Keratinocyte (primary cell): ENCODE results near the gene DISC1. TPM values are rescaled to one million over a fixed set of nuclear protein-coding genes. Genes with fewer than 3 reads are reported as not detected.

Experiments used
- DNase-seq: peaks from one replicate; pipeline ENCODE4 v3.0.0-alpha.2; 2011; ENCODE audit warnings: low read depth, missing footprints, low spot score
- FAIRE-seq: peaks from 2 replicates; lab custom pipeline; 2011; peaks lifted over from hg19 to GRCh38; lab: Jason Lieb, UNC
- H2AFZ ChIP-seq: 2 replicates; pipeline ENCODE4 v1.6.0; 2012; ENCODE audit warnings: low read length, control low read depth, inconsistent platforms; ENCODE audit not compliant: control insufficient read depth
- H3K27ac ChIP-seq: 2 replicates; pipeline ENCODE4 v1.5.1; 2011; ENCODE audit warnings: low read length; ENCODE audit not compliant: control insufficient read depth, insufficient read depth
- H3K27me3 ChIP-seq: 3 replicates; pipeline ENCODE4 v1.6.0; 2011; ENCODE audit warnings: low read length; ENCODE audit not compliant: control insufficient read depth, insufficient read depth; ENCODE audit errors: extremely low read depth
- H3K36me3 ChIP-seq, 2 experiments: 2 replicates in 1 of 2; 3 replicates in 1 of 2; pipeline ENCODE4 v1.5.1; 2011; ENCODE audit warnings: low read length in 2 of 2, mild to moderate bottlenecking in 1 of 2; ENCODE audit not compliant: control insufficient read depth in 2 of 2, insufficient read depth in 2 of 2; ENCODE audit errors: extremely low read depth in 1 of 2
- H3K4me1 ChIP-seq: 3 replicates; pipeline ENCODE4 v1.5.1; 2011; ENCODE audit warnings: low read length; ENCODE audit not compliant: control insufficient read depth, insufficient read depth; ENCODE audit errors: extremely low read depth
- H3K4me2 ChIP-seq: 3 replicates; pipeline ENCODE4 v1.6.0; 2011; ENCODE audit warnings: low read depth, low read length; ENCODE audit not compliant: control insufficient read depth, insufficient read depth; ENCODE audit errors: extremely low read depth
- H3K4me3 ChIP-seq, 3 experiments: fragments of 200-600 bp in 1 of 3; sonication (generic) in 1 of 3; 2 replicates in 2 of 3; 3 replicates in 1 of 3; pipeline ENCODE4 v1.5.1; 2011 to 2016; ENCODE audit warnings: low read length in 3 of 3, mild to moderate bottlenecking in 3 of 3, control low read depth in 2 of 3, inconsistent platforms in 1 of 3, low read depth in 1 of 3, mixed read lengths in 1 of 3, mixed run types in 1 of 3, moderate library complexity in 1 of 3; ENCODE audit not compliant: control insufficient read depth in 2 of 3, insufficient read depth in 2 of 3; ENCODE audit errors: extremely low read depth in 1 of 3
- H3K79me2 ChIP-seq: 2 replicates; pipeline ENCODE4 v1.6.0; 2012; ENCODE audit warnings: low read length; ENCODE audit not compliant: control insufficient read depth, insufficient read depth
- H3K9ac ChIP-seq: 3 replicates; pipeline ENCODE4 v1.6.0; 2011; ENCODE audit warnings: low read length; ENCODE audit not compliant: control insufficient read depth, insufficient read depth; ENCODE audit errors: extremely low read depth
- H3K9me1 ChIP-seq: 3 replicates; pipeline ENCODE4 v1.6.0; 2011; ENCODE audit warnings: low read length; ENCODE audit not compliant: control insufficient read depth, insufficient read depth; ENCODE audit errors: extremely low read depth
- H3K9me3 ChIP-seq: 2 replicates; pipeline ENCODE4 v1.5.1; 2012; ENCODE audit warnings: low read depth, low read length; ENCODE audit not compliant: control insufficient read depth
- H4K20me1 ChIP-seq: 3 replicates; pipeline ENCODE4 v1.6.0; 2011; ENCODE audit warnings: low read length; ENCODE audit not compliant: control insufficient read depth, insufficient read depth; ENCODE audit errors: extremely low read depth
- CTCF ChIP-seq, 3 experiments: IDR thresholded peaks in 1 of 3; conservative IDR thresholded peaks in 1 of 3; optimal IDR thresholded peaks in 1 of 3; 2 replicates in 2 of 3; 3 replicates in 1 of 3; pipeline versions ENCODE3 to v1.5.1; 2011; ENCODE audit warnings: low read length in 3 of 3, mild to moderate bottlenecking in 3 of 3, moderate library complexity in 2 of 3, control low read depth in 1 of 3, inconsistent platforms in 1 of 3; ENCODE audit not compliant: insufficient read depth in 2 of 3; ENCODE audit errors: extremely low read depth in 1 of 3
- EZH2 ChIP-seq: IDR thresholded peaks from one replicate; pipeline ENCODE4 v1.6.1; 2012; ENCODE audit warnings: inconsistent platforms, mild to moderate bottlenecking, low read length, moderate library complexity
- dilution Hi-C: fragments of 300-500 bp; cut with MboI; formaldehyde crosslinking; loops from one replicate; pipeline ENCODE4 v1.7.0; 2020; ENCODE audit warnings: low sequenced_read_pairs; ENCODE audit not compliant: extremely low pct_ligation_motif_present
- polyA plus RNA-seq, 5 experiments: library from polyadenylated mRNA; depleted of rRNA in 3 of 5; stranded (reverse) in 3 of 5; stranded (forward) in 1 of 5; unstranded in 1 of 5; fragments of >200 nt; gene quantifications; 1 replicate in 1 of 5; 2 replicates in 3 of 5; 3 replicates in 1 of 5; pipeline versions ENCODE4 v1.2.1 to v1.2.3, GENCODE V29; 2011 to 2012; ENCODE audit warnings: missing spikeins in 2 of 5, low read depth in 1 of 5, low replicate concordance in 1 of 5

DISC1 gene
- polyA plus RNA-seq, 1 donor (not counting 4 experiments of a cell fraction or from before 2014, with no cell fraction given), result 0.47 TPM

- Histone ChIP-seq H3K27ac (no peak overlapping the region), H2AFZ (no peak overlapping the region), H3K9me1 (no peaks in the 10 kb centered on the region), H4K20me1 (no peaks in the 10 kb centered on the region), H3K4me2 (no peak overlapping the region), H3K79me2 (no peaks in the 10 kb centered on the region), H3K9ac (no peak overlapping the region), H3K9me3 (no peaks in the 10 kb centered on the region), H3K27me3 (peaks cover 11% of the 10 kb centered on the region), H3K4me3 (no peak overlapping the region), H3K36me3 (no peaks in the 10 kb centered on the region), H3K4me1 (no peaks in the 10 kb centered on the region)
- FAIRE-seq (no peak), DNase-seq (no peak)
- TF ChIP-seq CTCF (optimal IDR thresholded peaks at IDR 0.05 in 1 of 3, IDR thresholded peaks at IDR 0.05 in 1 of 3, conservative IDR thresholded peaks at IDR 0.05 in 1 of 3; ENCODE audit: extremely low read depth in 1 of 3, insufficient read depth in 2 of 3, low read length in 3 of 3), result no peak
- TF ChIP-seq EZH2, result no peak
- dilution Hi-C loops, result no loop called here
These were observed 312.1 kb downstream of the DISC1 start for GRCh38 chr1:231938711-231939110.

DNA sequence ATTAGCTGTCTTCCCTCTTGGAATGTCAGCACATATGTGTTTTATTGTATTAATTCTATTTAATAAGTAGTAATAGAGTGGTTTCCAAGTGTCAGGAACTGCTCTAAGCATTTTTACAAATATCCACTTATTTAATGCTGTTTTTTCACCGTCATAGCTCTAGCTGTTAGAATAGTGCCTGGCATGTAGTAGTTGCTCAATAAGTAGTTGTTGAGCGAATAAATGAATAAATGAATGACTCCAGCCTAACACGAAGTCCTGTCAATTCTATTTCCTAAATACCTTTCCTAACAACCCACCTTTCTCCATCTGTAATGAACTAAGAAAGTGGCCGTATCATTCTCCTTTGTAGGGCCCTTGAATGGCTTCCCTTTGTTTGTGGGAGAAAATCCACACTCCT is 312.5 kb downstream of the DISC1 start:
- no peak for FAIRE-seq
- dilution Hi-C loops, result no loop called here

More for the DNA sequence above, 312.5 kb downstream of the DISC1 start:
- Histone ChIP-seq H4K20me1 (no peaks in the 10 kb centered on the region), H3K9me1 (no peaks in the 10 kb centered on the region), H3K9me3 (no peaks in the 10 kb centered on the region), H3K27ac (no peak overlapping the region), H3K79me2 (no peaks in the 10 kb centered on the region), H3K36me3 (no peaks in the 10 kb centered on the region), H3K27me3 (peaks cover 11% of the 10 kb centered on the region), H3K4me2 (no peak overlapping the region), H3K4me1 (no peaks in the 10 kb centered on the region), H3K4me3 (no peak overlapping the region), H2AFZ (no peak overlapping the region), H3K9ac (no peak overlapping the region)
- DNase-seq, result no peak
- no peak for TF ChIP-seq EZH2
- TF ChIP-seq CTCF (optimal IDR thresholded peaks at IDR 0.05 in 1 of 3, IDR thresholded peaks at IDR 0.05 in 1 of 3, conservative IDR thresholded peaks at IDR 0.05 in 1 of 3; ENCODE audit: extremely low read depth in 1 of 3, insufficient read depth in 2 of 3, low read length in 3 of 3), result no peak
